ENCODE measurements around the gene CLMN. TPM values are rescaled to one million over a fixed set of nuclear protein-coding genes. Genes with fewer than 3 reads are reported as not detected.

Gene CLMN
- total and polyA plus RNA-seq, 2 of the 8 experiments (the other 6 are each of a cell fraction or from before 2014, with no cell fraction given), result 1.6 to 8.2 TPM

DNA sequence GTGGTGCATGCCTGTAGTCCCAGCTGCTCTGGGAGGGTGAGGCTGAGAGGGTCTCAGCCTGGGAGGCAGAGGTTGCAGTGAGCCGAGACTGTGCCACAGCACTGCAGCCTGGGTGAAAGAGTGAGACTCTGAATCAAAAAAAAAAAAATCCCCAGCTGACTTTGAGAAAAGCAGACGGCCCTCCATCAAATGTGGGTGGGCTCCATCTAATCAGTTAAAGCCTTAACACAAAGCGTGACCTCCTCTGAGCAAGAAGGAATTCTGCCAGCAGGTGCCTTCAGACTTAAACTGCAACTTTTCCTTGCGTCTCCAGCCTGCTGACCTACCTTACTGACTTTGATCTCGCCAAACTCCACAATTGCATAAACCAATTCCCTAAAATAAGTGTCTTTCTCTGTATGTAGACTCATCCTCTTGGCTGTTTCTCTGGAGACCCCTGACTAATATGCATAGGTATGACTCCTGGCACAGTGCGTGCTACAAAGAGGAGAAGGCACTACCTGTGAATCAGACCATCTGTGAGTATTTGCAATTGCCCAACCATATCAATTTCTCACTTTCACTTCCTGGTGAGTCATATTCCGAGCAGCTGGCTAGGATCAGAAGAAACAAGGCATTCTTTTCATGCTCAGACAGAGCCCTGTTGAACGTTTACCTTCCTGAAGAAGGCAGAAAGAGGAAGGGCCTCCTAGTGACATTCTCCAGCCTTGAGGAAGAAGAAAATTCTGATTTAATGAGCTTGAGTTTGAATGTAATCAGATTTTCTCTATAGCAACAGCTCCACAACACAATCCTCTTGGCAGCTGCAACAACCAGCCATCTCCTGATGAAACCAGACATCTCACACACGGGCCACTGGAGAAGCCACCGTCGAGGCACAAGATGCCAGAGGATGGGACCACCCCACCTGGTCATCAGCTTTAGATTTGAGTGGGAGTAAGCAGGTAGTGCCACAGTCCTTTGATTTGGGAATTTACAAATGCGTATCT is 54.3 kb downstream of the CLMN start:
- no peak overlapping the region for H2AK5ac ChIP-seq (ENCODE audit: low read depth, low read length)
- POLR2A ChIA-PET (ENCODE audit: partially characterized antibody), result no interaction called here
- no peaks in the 10 kb centered on the region for H3K23me2 ChIP-seq (ENCODE audit: low read depth, low read length)
- H3K79me1 ChIP-seq (ENCODE audit: low read depth, low read length), result no peaks in the 10 kb centered on the region
- no peak overlapping the region for H3K18ac ChIP-seq (ENCODE audit: extremely low read depth, low read length)
- H3K4me1 ChIP-seq (replicated peaks in 1 of 4; ENCODE audit: control insufficient read depth in 3 of 4, insufficient read depth in 4 of 4, low read length in 3 of 4), result no peaks in the 10 kb centered on the region
- WGBS, 2 experiments (ENCODE audit: extremely low coverage in 1 of 2, insufficient coverage in 1 of 2, insufficient read length in 1 of 2, insufficient replicate concordance in 2 of 2, low coverage in 1 of 2, low lambda C conversion rate in 2 of 2, missing lambda C conversion rate in 1 of 2), result 87% methylated on average over 12 of the region's 12 CpGs; no CpG with 5 or more reads in 1 of the 2 experiments
- H4K20me1 ChIP-seq (replicated peaks in 1 of 2; ENCODE audit: control insufficient read depth in 1 of 2, insufficient read depth in 2 of 2, low read length in 2 of 2), result no peaks in the 10 kb centered on the region
- no peak overlapping the region for H2BK120ac ChIP-seq (replicated peaks; ENCODE audit: low read depth, low read length)
- H2BK12ac ChIP-seq (ENCODE audit: low read depth, low read length), result no peak overlapping the region
- no peak overlapping the region for H2BK5ac ChIP-seq (ENCODE audit: low read depth, low read length)
- H3K4me2 ChIP-seq (ENCODE audit: insufficient read depth in 1 of 2, low read depth in 2 of 2, low read length in 2 of 2), result no peak overlapping the region
- no peak overlapping the region for H3K14ac ChIP-seq (ENCODE audit: insufficient read length)
- H3K36me3 ChIP-seq (ENCODE audit: control insufficient read depth in 2 of 4, insufficient read depth in 4 of 4, low read length in 3 of 4), result no peaks in the 10 kb centered on the region
- no peak overlapping the region for H3K56ac ChIP-seq (replicated peaks; ENCODE audit: insufficient read length, low read depth, low read length)
- no peak overlapping the region for H3K4ac ChIP-seq (replicated peaks; ENCODE audit: insufficient read length, low read depth, low read length)
- H3K4me3 ChIP-seq (ENCODE audit: extremely low read depth in 1 of 4, insufficient read depth in 2 of 4, low read depth in 3 of 4, low read length in 4 of 4), result no peak overlapping the region
- no peak overlapping the region for H4K8ac ChIP-seq (ENCODE audit: extremely low read depth, insufficient read depth, low read length)
- CTCF ChIA-PET (ENCODE audit: partially characterized antibody), result interaction anchor here (0.5 to 1.0 kb wide), 2 partner anchors 16 to 1496 kb away, joined by 3 read pairs; no protein-coding TSS in a partner anchor
- H3K9ac ChIP-seq (replicated peaks in 1 of 4; ENCODE audit: extremely low read depth in 1 of 4, low read depth in 3 of 4, low read length in 3 of 4), result no peak overlapping the region
- no peak overlapping the region for H4K91ac ChIP-seq (replicated peaks; ENCODE audit: insufficient read length, low read length)
- H3K9me3 ChIP-seq (ENCODE audit: insufficient read depth in 2 of 2, low read depth in 1 of 2, low read length in 1 of 2), result no peaks in the 10 kb centered on the region
- H2AFZ ChIP-seq (ENCODE audit: low read length), result no peak overlapping the region
- H2BK20ac ChIP-seq (ENCODE audit: low read length), result no peak overlapping the region
- H3K27ac ChIP-seq (ENCODE audit: low read depth, low read length), result no peak overlapping the region
- TF ChIP-seq, protein P1, sequence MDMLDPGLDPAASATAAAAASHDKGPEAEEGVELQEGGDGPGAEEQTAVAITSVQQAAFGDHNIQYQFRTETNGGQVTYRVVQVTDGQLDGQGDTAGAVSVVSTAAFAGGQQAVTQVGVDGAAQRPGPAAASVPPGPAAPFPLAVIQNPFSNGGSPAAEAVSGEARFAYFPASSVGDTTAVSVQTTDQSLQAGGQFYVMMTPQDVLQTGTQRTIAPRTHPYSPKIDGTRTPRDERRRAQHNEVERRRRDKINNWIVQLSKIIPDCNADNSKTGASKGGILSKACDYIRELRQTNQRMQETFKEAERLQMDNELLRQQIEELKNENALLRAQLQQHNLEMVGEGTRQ (IDR thresholded peaks at IDR 0.05; ENCODE audit: low read length), result no peak
- no peak for TF ChIP-seq CEBPB (IDR thresholded peaks at IDR 0.05; ENCODE audit: low read depth, low read length)
- no peak for TF ChIP-seq SAP30 (IDR thresholded peaks at IDR 0.05; ENCODE audit: insufficient read depth, insufficient replicate concordance, low read length)
- no peak for TF ChIP-seq RNF2 (IDR thresholded peaks at IDR 0.05; ENCODE audit: borderline replicate concordance, low read depth, low read length, missing control alignments, poor library complexity, severe bottlenecking)
- H2BK15ac ChIP-seq (ENCODE audit: low read length), result no peak overlapping the region
- DNase-seq (ENCODE audit: low read depth in 1 of 2, low spot score in 2 of 2) (no peak), FAIRE-seq (no peak)
- H3K23ac ChIP-seq (ENCODE audit: insufficient read length), result no peak overlapping the region
- no peak overlapping the region for H4K5ac ChIP-seq (ENCODE audit: insufficient read length, low read depth, low read length)
- H3K27me3 ChIP-seq (replicated peaks in 1 of 4; ENCODE audit: control insufficient read depth in 3 of 4, extremely low read depth in 1 of 4, insufficient read depth in 3 of 4, low read length in 3 of 4), result no peaks in the 10 kb centered on the region
- no peaks in the 10 kb centered on the region for H3K79me2 ChIP-seq (ENCODE audit: control insufficient read depth in 1 of 2, insufficient read depth in 2 of 2, low read length in 2 of 2)

All from H1 (cell line).